Skeletal muscle tissue (tissue), 4 donors: ENCODE measurements around the gene TBXA2R. TPM values are rescaled to one million over a fixed set of nuclear protein-coding genes. Genes with fewer than 3 reads are reported as not detected.

Source experiments
- H3K27ac ChIP-seq: one replicate; pipeline ENCODE4 v1.7.0; 2013; ENCODE audit warnings: mild to moderate bottlenecking, low read depth, low read length, inconsistent platforms
- H3K27me3 ChIP-seq, 3 donors: one replicate each; pipeline ENCODE4 v1.7.0; 2013; ENCODE audit warnings: low read length in 3 of 3; ENCODE audit not compliant: control insufficient read depth in 3 of 3, insufficient read depth in 3 of 3
- H3K36me3 ChIP-seq, 3 donors: one replicate each; pipeline ENCODE4 v1.7.0; 2013; ENCODE audit warnings: low read length in 3 of 3; ENCODE audit not compliant: control insufficient read depth in 3 of 3, insufficient read depth in 3 of 3
- H3K4me1 ChIP-seq, 3 donors: one replicate each; pipeline ENCODE4 v1.7.0; 2013; ENCODE audit warnings: low read length in 3 of 3, mild to moderate bottlenecking in 3 of 3; ENCODE audit not compliant: control insufficient read depth in 3 of 3, insufficient read depth in 3 of 3
- H3K4me3 ChIP-seq, 3 donors: one replicate each; pipeline ENCODE4 v1.7.0; 2013; ENCODE audit warnings: low read length in 3 of 3
- H3K9ac ChIP-seq, 3 donors: one replicate each; pipeline ENCODE4 v1.7.0; 2013; ENCODE audit warnings: low read length in 3 of 3, mild to moderate bottlenecking in 3 of 3, moderate library complexity in 2 of 3, low read depth in 1 of 3
- H3K9me3 ChIP-seq, 3 donors: one replicate each; pipeline ENCODE4 v1.7.0; 2013; ENCODE audit warnings: low read length in 3 of 3; ENCODE audit not compliant: control insufficient read depth in 3 of 3
- total RNA-seq: library from RNA; depleted of rRNA; stranded (reverse); fragments of >200 nt; gene quantifications from one replicate; pipeline ENCODE4 v1.2.3, GENCODE V29; 2014
- donor health status: Osteomylitis.

The TBXA2R gene
- total RNA-seq, 1 donor from 2014 or later = under 0.01 TPM

DNA sequence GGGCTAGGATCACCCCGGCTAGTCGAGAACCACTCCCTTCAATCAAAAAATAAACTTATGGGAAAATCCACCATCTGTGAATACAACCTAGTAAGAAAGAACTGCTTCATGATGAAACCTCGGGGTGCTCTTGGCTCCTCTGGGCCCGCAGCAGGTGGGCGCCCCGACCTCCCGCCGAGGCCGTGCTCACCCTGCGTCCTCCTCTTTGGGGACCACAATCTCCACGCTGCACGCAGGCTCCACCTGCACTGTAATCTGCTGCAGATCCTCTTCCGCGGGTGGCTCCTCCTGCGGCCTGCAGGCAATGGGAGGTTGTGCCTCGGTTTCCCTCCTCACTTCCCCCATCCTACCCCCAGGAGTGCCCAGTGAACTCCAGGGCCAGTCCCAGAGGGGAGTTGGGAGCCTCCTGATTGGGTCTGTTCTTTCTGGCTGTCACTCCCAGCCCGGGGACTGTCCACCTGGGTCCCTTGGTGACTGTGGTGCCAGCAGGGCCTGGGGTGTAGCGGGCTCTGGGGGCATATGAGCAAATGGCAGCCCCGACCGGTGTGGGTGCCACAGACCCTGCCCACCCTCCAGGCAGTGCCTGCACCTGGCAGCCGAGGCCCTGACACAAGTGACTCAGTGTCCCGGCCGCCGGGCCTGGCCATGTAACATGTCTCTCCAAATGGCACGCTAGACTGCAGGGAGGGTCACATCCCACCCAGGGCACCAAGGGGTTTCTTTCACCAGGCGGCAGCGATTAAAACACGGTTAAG is 35.0 kb upstream of the TBXA2R start:
- peaks cover 24 to 35% (median 27%) of the 10 kb centered on the region in 3 donors for H3K36me3 ChIP-seq

DNA sequence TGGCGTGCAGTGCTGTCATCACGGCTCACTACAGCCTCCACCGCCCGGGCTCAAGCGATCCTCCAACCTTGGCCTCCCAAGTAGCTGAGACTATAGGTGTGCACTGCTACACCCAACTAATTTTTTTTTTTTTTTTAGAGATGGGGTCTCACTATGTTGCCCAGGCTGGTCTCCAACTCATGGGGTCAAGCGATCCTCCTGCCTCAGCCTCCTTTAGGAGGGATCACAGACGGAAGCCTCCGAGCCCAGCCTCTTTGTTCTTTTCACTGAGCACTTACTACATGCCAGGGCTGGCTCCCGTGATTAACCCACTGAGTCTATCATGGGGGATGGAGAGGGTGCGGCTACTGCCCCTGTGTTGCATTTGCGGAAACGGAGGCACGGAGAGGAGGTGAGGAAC is 32.8 kb upstream of the TBXA2R start:
- Histone ChIP-seq H3K9ac (no peak overlapping the region), H3K36me3 (peaks cover 18 to 26% (median 19%) of the 10 kb centered on the region in 3 donors), H3K4me3 (no peak overlapping the region), H3K9me3 (no peaks in the 10 kb centered on the region), H3K27me3 (no peaks in the 10 kb centered on the region), H3K27ac (no peak overlapping the region), H3K4me1 (no peaks in the 10 kb centered on the region)

More for the DNA sequence above, 35.0 kb upstream of the TBXA2R start:
- Histone ChIP-seq H3K27me3 (no peaks in the 10 kb centered on the region), H3K9ac (no peak overlapping the region), H3K9me3 (no peaks in the 10 kb centered on the region), H3K4me3 (no peak overlapping the region), H3K4me1 (no peaks in the 10 kb centered on the region), H3K27ac (no peak overlapping the region)

DNA sequence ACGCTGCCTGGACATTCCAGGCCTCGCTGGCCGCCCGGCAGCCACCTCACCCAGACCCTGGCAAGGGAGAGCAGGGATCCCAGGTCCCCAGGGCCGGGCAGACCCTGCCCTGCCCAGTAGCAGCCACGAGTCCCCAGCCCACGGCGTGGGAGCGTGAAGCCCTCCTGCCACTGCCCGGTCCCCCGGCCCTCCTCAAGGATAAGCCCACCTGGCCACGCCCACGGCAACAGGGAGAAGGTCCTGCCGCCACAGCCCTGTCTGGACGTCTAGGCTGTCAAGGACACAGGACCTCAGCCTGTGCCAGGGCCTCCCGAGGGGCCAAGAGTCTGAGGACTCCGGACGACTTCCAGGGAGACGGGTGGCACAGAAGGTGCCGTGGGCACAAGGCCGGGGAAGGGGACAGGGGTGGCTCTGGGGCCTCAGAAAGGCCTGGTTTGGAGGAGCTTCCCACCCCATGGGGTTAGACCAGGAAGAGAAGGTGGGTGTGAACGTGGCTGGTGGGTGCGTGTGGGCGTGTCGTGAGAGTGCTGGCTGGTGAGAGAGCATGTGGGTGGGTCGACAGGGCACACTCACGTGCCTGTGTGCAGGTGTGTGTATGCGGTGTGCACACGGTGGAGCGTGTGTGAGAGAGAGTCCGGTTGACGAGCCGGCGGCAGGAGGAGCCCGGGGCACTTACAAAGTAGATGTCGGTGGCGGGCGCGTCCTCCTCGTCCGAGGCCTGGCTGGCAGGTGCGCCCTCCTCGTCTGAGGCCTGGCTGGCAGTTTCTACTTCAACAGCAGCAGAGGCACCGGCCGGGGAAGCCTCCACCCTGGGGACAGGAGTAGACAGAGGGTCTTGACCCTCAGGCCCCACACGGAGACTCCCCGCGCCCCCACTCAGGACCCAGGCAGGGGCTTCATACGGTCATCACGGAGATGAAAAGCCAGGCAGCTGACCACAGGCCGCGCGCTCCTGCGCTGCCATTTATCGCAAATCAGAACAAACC is 31.8 kb upstream of the TBXA2R start:
- no peaks in the 10 kb centered on the region for H3K27me3 ChIP-seq
- H3K27ac ChIP-seq = no peak overlapping the region
- H3K4me3 ChIP-seq = no peak overlapping the region
- H3K4me1 ChIP-seq = no peaks in the 10 kb centered on the region
- H3K36me3 ChIP-seq = peaks cover 18 to 26% (median 19%) of the 10 kb centered on the region in 3 donors
- no peak overlapping the region for H3K9ac ChIP-seq
- no peaks in the 10 kb centered on the region for H3K9me3 ChIP-seq

DNA sequence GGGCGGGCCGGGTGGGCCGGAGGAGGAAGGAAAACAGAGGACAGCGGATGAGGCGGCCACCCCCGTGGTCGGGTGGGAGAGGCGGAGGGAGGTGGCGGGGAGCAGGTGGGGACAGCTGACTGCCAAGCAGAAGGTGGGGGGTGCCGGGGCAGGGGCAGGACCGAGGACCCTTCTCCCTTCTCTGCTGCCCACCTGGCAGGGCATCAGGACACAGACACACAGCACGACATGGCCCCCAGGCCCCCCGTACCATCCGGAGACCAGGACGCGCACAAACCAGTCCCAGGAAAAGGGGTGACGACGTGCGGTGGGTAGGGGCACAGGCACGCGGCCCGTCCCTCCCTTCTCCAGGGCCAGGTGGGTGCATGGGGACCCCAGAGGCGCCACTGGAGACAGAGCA is 30.9 kb upstream of the TBXA2R start:
- H3K36me3 ChIP-seq = peaks cover 17 to 24% (median 18%) of the 10 kb centered on the region in 3 donors
- no peaks in the 10 kb centered on the region for H3K9me3 ChIP-seq
- H3K9ac ChIP-seq = no peak overlapping the region
- H3K27me3 ChIP-seq = no peaks in the 10 kb centered on the region
- H3K4me3 ChIP-seq = no peak overlapping the region
- no peak overlapping the region for H3K27ac ChIP-seq
- no peaks in the 10 kb centered on the region for H3K4me1 ChIP-seq

DNA sequence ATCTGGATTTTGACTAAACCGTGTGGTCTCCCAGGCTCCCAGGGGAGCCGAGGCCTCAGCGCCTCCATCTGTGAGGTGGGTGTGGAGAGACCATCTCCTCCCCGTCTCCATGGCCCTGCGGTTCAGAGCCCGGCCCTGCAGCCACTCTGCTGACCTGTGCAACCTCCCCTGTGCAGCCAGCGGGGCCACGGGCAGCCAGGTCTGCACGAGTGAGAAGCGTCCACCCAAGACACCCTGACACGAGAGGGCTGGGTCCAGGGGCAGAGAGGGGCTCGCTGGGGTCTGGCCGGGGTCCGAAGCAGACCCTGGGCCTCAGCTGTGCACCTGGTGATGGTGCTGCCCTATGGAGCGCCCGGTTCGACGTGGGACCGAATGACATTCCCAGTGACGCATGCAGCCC is 30.3 kb upstream of the TBXA2R start:
- Histone ChIP-seq H3K4me3 (no peak overlapping the region), H3K27me3 (no peaks in the 10 kb centered on the region), H3K4me1 (no peaks in the 10 kb centered on the region), H3K27ac (no peak overlapping the region), H3K36me3 (peaks cover 12 to 24% (median 18%) of the 10 kb centered on the region in 3 donors), H3K9ac (no peak overlapping the region), H3K9me3 (no peaks in the 10 kb centered on the region)

DNA sequence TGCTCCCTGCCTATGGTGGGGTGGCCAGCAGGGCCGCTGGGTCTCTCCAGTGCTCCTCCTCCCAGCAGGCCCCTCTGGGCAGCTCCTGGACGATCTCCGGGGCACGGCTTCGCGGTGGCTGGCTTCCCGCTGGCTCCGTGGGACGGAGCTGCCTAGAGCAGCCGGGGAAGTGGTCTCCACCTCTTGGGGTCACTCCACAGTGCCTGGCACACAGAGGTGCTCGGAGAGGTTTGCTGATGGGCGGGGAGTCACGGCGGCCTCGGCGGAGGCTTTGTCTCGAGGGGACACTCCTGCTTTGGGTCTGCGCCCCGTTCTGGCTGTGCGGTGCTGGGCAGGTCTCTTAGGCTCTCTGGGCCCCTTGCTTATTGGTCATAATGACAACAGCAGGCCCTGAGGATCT is 29.8 kb upstream of the TBXA2R start:
- Histone ChIP-seq H3K9ac (no peak overlapping the region), H3K36me3 (peaks cover 15 to 22% (median 17%) of the 10 kb centered on the region in 3 donors), H3K9me3 (no peaks in the 10 kb centered on the region), H3K4me1 (no peaks in the 10 kb centered on the region), H3K27me3 (no peaks in the 10 kb centered on the region), H3K4me3 (no peak overlapping the region), H3K27ac (no peak overlapping the region)

DNA sequence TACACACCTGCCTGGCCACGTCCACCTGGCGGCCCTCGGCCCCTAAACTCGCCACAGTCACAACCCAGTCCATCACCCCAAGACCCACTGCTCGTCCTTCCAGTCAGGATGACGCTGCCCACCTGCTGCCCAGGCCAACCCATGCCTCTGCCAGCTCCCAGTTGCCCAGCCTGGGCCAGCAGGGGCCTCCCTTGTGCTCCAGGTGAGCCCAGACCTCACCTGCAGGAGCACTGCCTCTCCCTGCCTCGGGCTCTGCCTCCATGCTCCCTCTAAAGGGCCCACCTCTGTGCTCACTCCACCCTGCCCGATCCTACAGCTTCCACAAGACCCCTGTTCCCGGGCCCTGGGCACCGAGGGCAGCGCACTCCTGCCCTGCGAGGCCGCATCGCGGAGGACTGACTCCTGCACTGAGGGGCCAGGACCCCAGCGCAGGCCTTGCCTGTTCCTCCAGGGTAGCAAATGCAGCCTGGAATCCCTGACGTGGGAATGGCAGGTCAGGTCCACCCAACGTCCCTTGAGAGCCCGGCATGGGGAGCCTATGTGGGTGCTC is 27.9 kb upstream of the TBXA2R start:
- Histone ChIP-seq H3K9ac (no peak overlapping the region), H3K36me3 (peaks cover 10 to 18% (median 11%) of the 10 kb centered on the region in 3 donors), H3K9me3 (no peaks in the 10 kb centered on the region), H3K27me3 (no peaks in the 10 kb centered on the region), H3K27ac (no peak overlapping the region), H3K4me3 (no peak overlapping the region), H3K4me1 (no peaks in the 10 kb centered on the region)

- H3K4me1 ChIP-seq = no peaks in the 10 kb centered on the region
- H3K27me3 ChIP-seq = no peaks in the 10 kb centered on the region
- no peak overlapping the region for H3K4me3 ChIP-seq
- no peak overlapping the region for H3K9ac ChIP-seq
- no peaks in the 10 kb centered on the region for H3K9me3 ChIP-seq
- H3K27ac ChIP-seq = no peak overlapping the region
- peaks cover 6 to 15% (median 7%) of the 10 kb centered on the region in 3 donors for H3K36me3 ChIP-seq
These were observed 26.9 kb upstream of the TBXA2R start for GRCh38 chr19:3633559-3633988.

DNA sequence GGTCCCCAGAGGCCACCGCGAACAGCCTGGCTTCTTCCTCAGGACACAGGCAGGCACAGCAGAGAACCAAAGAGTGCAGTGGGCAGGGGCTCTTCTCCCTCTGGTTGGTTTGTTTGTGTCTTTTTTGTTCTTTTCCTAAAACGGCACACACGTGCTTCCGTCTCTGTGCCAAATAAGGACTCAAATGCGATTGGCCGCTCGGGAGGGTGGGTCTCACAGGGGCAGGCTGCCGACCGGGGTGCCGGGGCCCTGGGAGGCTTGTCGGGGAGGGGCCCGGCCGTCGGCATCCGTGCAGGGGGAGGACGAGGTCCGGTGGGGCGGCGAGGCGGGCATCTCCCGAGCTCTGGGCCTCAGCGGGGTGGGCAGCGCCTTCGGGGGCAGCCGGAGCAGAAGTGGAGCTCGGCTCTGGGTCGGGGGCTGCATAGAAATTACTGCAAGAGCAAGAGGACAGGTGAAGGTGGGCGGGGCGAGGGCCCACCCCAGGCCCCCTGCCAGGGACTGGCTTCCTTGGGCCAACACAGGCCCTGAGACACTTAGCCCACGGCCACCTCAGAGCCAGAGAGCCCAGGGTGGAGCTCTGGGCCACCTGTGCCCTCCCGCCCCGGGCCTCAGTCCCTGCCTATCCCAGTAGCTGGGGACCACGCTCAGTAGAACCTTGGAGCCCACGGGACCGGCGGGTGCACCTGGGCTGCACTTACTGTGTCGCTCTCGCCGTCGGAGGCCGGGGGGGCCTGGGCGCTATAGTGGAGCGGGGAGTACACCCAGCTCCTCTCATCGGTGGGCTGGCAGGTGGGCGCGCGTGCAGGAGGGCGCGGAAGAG is 26.3 kb upstream of the TBXA2R start:
- H3K4me3 ChIP-seq = no peak overlapping the region
- H3K36me3 ChIP-seq = peaks cover 4 to 12% (median 4%) of the 10 kb centered on the region in 3 donors
- H3K4me1 ChIP-seq = no peaks in the 10 kb centered on the region
- H3K27me3 ChIP-seq = no peaks in the 10 kb centered on the region
- no peak overlapping the region for H3K9ac ChIP-seq
- H3K27ac ChIP-seq = no peak overlapping the region
- H3K9me3 ChIP-seq = no peaks in the 10 kb centered on the region
